ENCODE measurements around the gene RPL9.
A peak's percentile ranks its signal among the peaks of the same experiment; 100 is the strongest.

Gene RPL9

GRCh38 chr4:39441593-39441992, 17.1 kb downstream of the RPL9 start:
- Histone ChIP-seq H3K4me3 (IDR thresholded peaks at IDR 0.05; ENCODE audit: insufficient read depth, low read depth, low read length) (no peak overlapping the region), H4K20me1 (ENCODE audit: insufficient read depth) (no peaks in the 10 kb centered on the region), H3K36me3 (ENCODE audit: insufficient read depth) (no peaks in the 10 kb centered on the region), H3K9ac (no peak overlapping the region), H3K4me1 (ENCODE audit: low read depth, poor library complexity, severe bottlenecking) (no peaks in the 10 kb centered on the region), H3K79me2 (ENCODE audit: insufficient read depth, low read depth) (no peaks in the 10 kb centered on the region), H3K27me3 (ENCODE audit: insufficient read depth, low read depth) (no peaks in the 10 kb centered on the region), H3K4me2 (no peak overlapping the region), H2AFZ (ENCODE audit: low read depth) (no peak overlapping the region), H3K27ac (no peak overlapping the region)
- TF ChIP-seq CTCF (conservative IDR thresholded peaks at IDR 0.05; ENCODE audit: low read depth, low read length) = no peak

- Histone ChIP-seq H3K36me3 (ENCODE audit: insufficient read depth) (no peaks in the 10 kb centered on the region), H3K79me2 (ENCODE audit: insufficient read depth, low read depth) (no peaks in the 10 kb centered on the region), H3K9ac (no peak overlapping the region), H3K4me3 (IDR thresholded peaks at IDR 0.05; ENCODE audit: insufficient read depth, low read depth, low read length) (no peak overlapping the region), H3K4me1 (ENCODE audit: low read depth, poor library complexity, severe bottlenecking) (no peaks in the 10 kb centered on the region), H3K27ac (no peak overlapping the region), H3K27me3 (ENCODE audit: insufficient read depth, low read depth) (no peaks in the 10 kb centered on the region), H4K20me1 (ENCODE audit: insufficient read depth) (no peaks in the 10 kb centered on the region), H2AFZ (ENCODE audit: low read depth) (no peak overlapping the region), H3K4me2 (no peak overlapping the region)
- TF ChIP-seq CTCF (conservative IDR thresholded peaks at IDR 0.05; ENCODE audit: low read depth, low read length) = 0 out of 2 replicates have a peak, but pooled peaks have one; percentile 12
Observed at GRCh38 chr4:39435659-39436563, 22.8 kb downstream of the RPL9 start.

- H4K20me1 ChIP-seq (ENCODE audit: insufficient read depth) = no peaks in the 10 kb centered on the region
- H3K36me3 ChIP-seq (ENCODE audit: insufficient read depth) = no peaks in the 10 kb centered on the region
- no peak overlapping the region for H3K4me3 ChIP-seq (IDR thresholded peaks at IDR 0.05; ENCODE audit: insufficient read depth, low read depth, low read length)
- no peak overlapping the region for H3K27ac ChIP-seq
- no peak overlapping the region for H3K4me2 ChIP-seq
- TF ChIP-seq CTCF (conservative IDR thresholded peaks at IDR 0.05; ENCODE audit: low read depth, low read length) = no peak
- H3K79me2 ChIP-seq (ENCODE audit: insufficient read depth, low read depth) = no peaks in the 10 kb centered on the region
- H3K27me3 ChIP-seq (ENCODE audit: insufficient read depth, low read depth) = no peaks in the 10 kb centered on the region
- H2AFZ ChIP-seq (ENCODE audit: low read depth) = no peak overlapping the region
- H3K9ac ChIP-seq = no peak overlapping the region
- no peaks in the 10 kb centered on the region for H3K4me1 ChIP-seq (ENCODE audit: low read depth, poor library complexity, severe bottlenecking)
Observed at GRCh38 chr4:39433878-39434492, 24.7 kb downstream of the RPL9 start.

GRCh38 chr4:39429476-39430334, 29.0 kb downstream of the RPL9 start:
- Histone ChIP-seq H3K36me3 (ENCODE audit: insufficient read depth) (no peaks in the 10 kb centered on the region), H4K20me1 (ENCODE audit: insufficient read depth) (no peaks in the 10 kb centered on the region), H3K79me2 (ENCODE audit: insufficient read depth, low read depth) (no peaks in the 10 kb centered on the region), H3K27me3 (ENCODE audit: insufficient read depth, low read depth) (no peaks in the 10 kb centered on the region), H3K4me2 (no peak overlapping the region), H3K27ac (no peak overlapping the region), H3K4me1 (ENCODE audit: low read depth, poor library complexity, severe bottlenecking) (no peaks in the 10 kb centered on the region), H3K9ac (no peak overlapping the region), H2AFZ (ENCODE audit: low read depth) (no peak overlapping the region), H3K4me3 (IDR thresholded peaks at IDR 0.05; ENCODE audit: insufficient read depth, low read depth, low read length) (no peak overlapping the region)
- TF ChIP-seq CTCF (conservative IDR thresholded peaks at IDR 0.05; ENCODE audit: low read depth, low read length) = no peak

All from KMS-11 (cell line).